Esophagus squamous epithelium (tissue), 4 donors: ENCODE results near the gene GRK5.

ENCODE experiments used
- POLR2A ChIP-seq, 4 donors: fragments of 450-650 bp; IDR thresholded peaks; one replicate each; pipeline ENCODE4 v1.6.1; 2017; ENCODE audit warnings: antibody characterized with exemption in 4 of 4, mild to moderate bottlenecking in 4 of 4, moderate library complexity in 3 of 4
- TF ChIP-seq, protein P1 (sequence below), 6 experiments: fragments of 450-650 bp in 4 of 6; fragments of 200-600 bp in 2 of 6; sonication (generic) in 2 of 6; IDR thresholded peaks; one replicate each; pipeline ENCODE4 v1.5.1; 2016 to 2019; ENCODE audit warnings: antibody characterized with exemption in 6 of 6, mild to moderate bottlenecking in 4 of 6, moderate library complexity in 4 of 6

DNA sequence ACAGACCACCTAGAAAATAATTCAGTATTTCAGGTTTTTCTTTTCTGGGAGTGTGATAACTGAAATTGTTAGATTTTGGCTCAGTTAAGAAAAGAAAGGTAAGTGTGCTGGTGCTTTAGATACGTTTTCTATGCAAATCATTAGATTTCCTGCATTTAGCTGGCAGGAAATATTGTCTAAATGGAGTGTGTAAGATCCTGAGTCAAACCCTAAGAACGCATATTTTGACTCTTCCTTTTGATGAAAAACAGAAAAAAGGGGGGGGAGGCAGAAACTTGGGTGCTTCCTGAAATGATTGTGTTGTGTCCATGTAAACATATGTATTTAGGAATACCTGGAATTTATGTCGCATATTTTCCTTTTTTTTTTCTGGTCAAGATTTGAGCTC is 1.2 kb downstream of the GRK5 start:
- no peak for TF ChIP-seq POLR2A (IDR thresholded peaks at IDR 0.05)
- TF ChIP-seq, protein P1, sequence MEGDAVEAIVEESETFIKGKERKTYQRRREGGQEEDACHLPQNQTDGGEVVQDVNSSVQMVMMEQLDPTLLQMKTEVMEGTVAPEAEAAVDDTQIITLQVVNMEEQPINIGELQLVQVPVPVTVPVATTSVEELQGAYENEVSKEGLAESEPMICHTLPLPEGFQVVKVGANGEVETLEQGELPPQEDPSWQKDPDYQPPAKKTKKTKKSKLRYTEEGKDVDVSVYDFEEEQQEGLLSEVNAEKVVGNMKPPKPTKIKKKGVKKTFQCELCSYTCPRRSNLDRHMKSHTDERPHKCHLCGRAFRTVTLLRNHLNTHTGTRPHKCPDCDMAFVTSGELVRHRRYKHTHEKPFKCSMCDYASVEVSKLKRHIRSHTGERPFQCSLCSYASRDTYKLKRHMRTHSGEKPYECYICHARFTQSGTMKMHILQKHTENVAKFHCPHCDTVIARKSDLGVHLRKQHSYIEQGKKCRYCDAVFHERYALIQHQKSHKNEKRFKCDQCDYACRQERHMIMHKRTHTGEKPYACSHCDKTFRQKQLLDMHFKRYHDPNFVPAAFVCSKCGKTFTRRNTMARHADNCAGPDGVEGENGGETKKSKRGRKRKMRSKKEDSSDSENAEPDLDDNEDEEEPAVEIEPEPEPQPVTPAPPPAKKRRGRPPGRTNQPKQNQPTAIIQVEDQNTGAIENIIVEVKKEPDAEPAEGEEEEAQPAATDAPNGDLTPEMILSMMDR (IDR thresholded peaks at IDR 0.05) = no peak
